Cardiac muscle cell (in vitro differentiated cells and primary cell): Measurements from ENCODE around the gene GLCCI1. TPM values are rescaled to one million over a fixed set of nuclear protein-coding genes. Genes with fewer than 3 reads are reported as not detected.

Source experiments
- DNase-seq, 2 donors: peaks; one replicate each; pipeline versions ENCODE4 v3.0.0 to v3.0.0-alpha.2; 2010 to 2017; ENCODE audit warnings: low read depth in 1 of 2, low spot score in 1 of 2
- H3K27ac ChIP-seq: fragments of 200-600 bp; sonication (generic); 2 replicates; pipeline ENCODE4 v1.5.1; 2016
- H3K27me3 ChIP-seq: fragments of 200-600 bp; sonication (generic); 2 replicates; pipeline ENCODE4 v1.6.0; 2016; ENCODE audit warnings: control low read depth
- H3K36me3 ChIP-seq: fragments of 200-600 bp; sonication (generic); 2 replicates; pipeline ENCODE4 v1.5.1; 2016; ENCODE audit warnings: control low read depth
- H3K4me1 ChIP-seq: fragments of 200-600 bp; sonication (generic); 2 replicates; pipeline ENCODE4 v1.8.1; 2017; ENCODE audit warnings: low read depth, mild to moderate bottlenecking, mixed run types
- H3K4me3 ChIP-seq: fragments of 200-600 bp; sonication (generic); 2 replicates; pipeline ENCODE4 v1.5.1; 2016; ENCODE audit warnings: mild to moderate bottlenecking
- H3K9me3 ChIP-seq: fragments of 200-600 bp; sonication (generic); 2 replicates; pipeline ENCODE4 v1.5.1; 2017; ENCODE audit warnings: low read depth, mild to moderate bottlenecking, control low read depth
- polyA plus RNA-seq: library from polyadenylated mRNA; unstranded; fragments of >200 nt; fragmentation: Nextera tagmentation; extraction: Ambion mirVana; gene quantifications from 2 replicates; pipeline ENCODE4 v1.2.1, GENCODE V29; 2016
- total RNA-seq: library from RNA; depleted of rRNA; stranded (reverse); fragments of >200 nt; gene quantifications from 2 replicates; pipeline ENCODE4 v1.2.3, GENCODE V29; 2016
- TF ChIP-seq, protein P1 (sequence below): IDR thresholded peaks from 2 replicates; pipeline ENCODE4 v1.5.1; 2012; ENCODE audit warnings: low read depth, mild to moderate bottlenecking, low read length

GLCCI1 gene
- total and polyA plus RNA-seq, 2 experiments from 2014 or later, result 8.6 to 16.4 TPM

- Histone ChIP-seq H3K4me1 (no peaks in the 10 kb centered on the region), H3K36me3 (no peaks in the 10 kb centered on the region), H3K27ac (no peak overlapping the region), H3K27me3 (no peaks in the 10 kb centered on the region), H3K4me3 (no peak overlapping the region), H3K9me3 (no peaks in the 10 kb centered on the region)
- TF ChIP-seq, protein P1, sequence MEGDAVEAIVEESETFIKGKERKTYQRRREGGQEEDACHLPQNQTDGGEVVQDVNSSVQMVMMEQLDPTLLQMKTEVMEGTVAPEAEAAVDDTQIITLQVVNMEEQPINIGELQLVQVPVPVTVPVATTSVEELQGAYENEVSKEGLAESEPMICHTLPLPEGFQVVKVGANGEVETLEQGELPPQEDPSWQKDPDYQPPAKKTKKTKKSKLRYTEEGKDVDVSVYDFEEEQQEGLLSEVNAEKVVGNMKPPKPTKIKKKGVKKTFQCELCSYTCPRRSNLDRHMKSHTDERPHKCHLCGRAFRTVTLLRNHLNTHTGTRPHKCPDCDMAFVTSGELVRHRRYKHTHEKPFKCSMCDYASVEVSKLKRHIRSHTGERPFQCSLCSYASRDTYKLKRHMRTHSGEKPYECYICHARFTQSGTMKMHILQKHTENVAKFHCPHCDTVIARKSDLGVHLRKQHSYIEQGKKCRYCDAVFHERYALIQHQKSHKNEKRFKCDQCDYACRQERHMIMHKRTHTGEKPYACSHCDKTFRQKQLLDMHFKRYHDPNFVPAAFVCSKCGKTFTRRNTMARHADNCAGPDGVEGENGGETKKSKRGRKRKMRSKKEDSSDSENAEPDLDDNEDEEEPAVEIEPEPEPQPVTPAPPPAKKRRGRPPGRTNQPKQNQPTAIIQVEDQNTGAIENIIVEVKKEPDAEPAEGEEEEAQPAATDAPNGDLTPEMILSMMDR, result no peak
- DNase-seq, result no peak
Observed at GRCh38 chr7:7933915-7934526, 34.6 kb upstream of the GLCCI1 start.

- Histone ChIP-seq H3K4me1 (no peaks in the 10 kb centered on the region), H3K27ac (no peak overlapping the region), H3K4me3 (no peak overlapping the region), H3K27me3 (no peaks in the 10 kb centered on the region), H3K36me3 (no peaks in the 10 kb centered on the region), H3K9me3 (no peaks in the 10 kb centered on the region)
- no peak for DNase-seq
- TF ChIP-seq, protein P1, result no peak
Observed at GRCh38 chr7:7934945-7935344, 33.7 kb upstream of the GLCCI1 start.

- no peak for DNase-seq
Observed at GRCh38 chr7:7938471-7938870, 30.1 kb upstream of the GLCCI1 start.

DNA sequence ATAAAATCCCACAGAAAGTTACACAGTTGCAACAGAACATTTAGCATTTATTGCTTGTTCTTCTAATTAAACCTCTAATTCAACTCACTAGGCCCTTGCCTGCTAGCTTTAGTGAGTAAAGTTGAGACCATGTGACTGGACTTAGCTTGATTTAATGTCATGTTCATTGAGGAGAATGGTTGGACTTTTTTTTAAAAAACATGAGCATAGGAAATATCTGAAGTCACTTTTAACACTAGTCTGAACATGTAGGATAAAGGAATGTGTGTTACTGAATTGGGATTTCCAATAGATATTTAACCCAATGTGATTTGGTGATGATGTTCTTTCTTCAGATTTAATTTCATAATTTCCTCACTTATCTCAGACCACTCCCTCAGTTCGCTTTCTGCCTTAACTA, 24.6 kb upstream of the GLCCI1 start:
- TF ChIP-seq, protein P1, result no peak
- Histone ChIP-seq H3K27me3 (peaks cover 27% of the 10 kb centered on the region), H3K4me1 (no peaks in the 10 kb centered on the region), H3K27ac (no peak overlapping the region), H3K4me3 (no peak overlapping the region), H3K9me3 (no peaks in the 10 kb centered on the region), H3K36me3 (no peaks in the 10 kb centered on the region)
- DNase-seq, result no peak

More at GRCh38 chr7:7938471-7938870, 30.1 kb upstream of the GLCCI1 start:
- TF ChIP-seq, protein P1, result no peak
- Histone ChIP-seq H3K4me1 (no peaks in the 10 kb centered on the region), H3K27ac (no peak overlapping the region), H3K9me3 (no peaks in the 10 kb centered on the region), H3K36me3 (no peaks in the 10 kb centered on the region), H3K4me3 (no peak overlapping the region), H3K27me3 (no peaks in the 10 kb centered on the region)

GRCh38 chr7:7944619-7945282, 23.8 kb upstream of the GLCCI1 start:
- DNase-seq, result no peak
- TF ChIP-seq, protein P1, result no peak
- H3K27me3 ChIP-seq, result peaks cover 30% of the 10 kb centered on the region
- H3K4me1 ChIP-seq, result peaks cover 2% of the 10 kb centered on the region
- H3K27ac ChIP-seq, result no peak overlapping the region
- H3K9me3 ChIP-seq, result no peaks in the 10 kb centered on the region
- H3K36me3 ChIP-seq, result no peaks in the 10 kb centered on the region
- H3K4me3 ChIP-seq, result no peak overlapping the region
